Esophagus squamous epithelium (tissue), 5 donors: Measurements from ENCODE around the gene MYT1. TPM values are rescaled to one million over a fixed set of nuclear protein-coding genes. Genes with fewer than 3 reads are reported as not detected.
"Not testable (repeated sequence)": the region's sequence is repeated elsewhere in the genome, so short reads cannot be mapped to it uniquely, and the experiment has no call there.

Experiments used
- DNase-seq: peaks from one replicate; lab custom pipeline; 2025; lab: John Stamatoyannopoulos, UW
- H3K27ac ChIP-seq, 4 donors: fragments of 200-600 bp; sonication (generic); one replicate each; pipeline ENCODE4 v1.5.1; 2016 to 2019; ENCODE audit warnings: mild to moderate bottlenecking in 1 of 4
- H3K27me3 ChIP-seq, 4 donors: fragments of 200-600 bp; sonication (generic); 1 replicate in 3 of 4; 2 replicates in 1 of 4; pipeline versions ENCODE4 v1.5.1 to v1.6.0; 2017 to 2021; ENCODE audit warnings: antibody characterized with exemption in 1 of 4
- H3K36me3 ChIP-seq, 3 donors: fragments of 200-600 bp; sonication (generic); one replicate each; pipeline ENCODE4 v1.5.1; 2016 to 2019
- H3K4me1 ChIP-seq, 3 donors: fragments of 200-600 bp; sonication (generic); one replicate each; pipeline ENCODE4 v1.5.1; 2017 to 2019
- H3K4me3 ChIP-seq, 4 donors: fragments of 200-600 bp; sonication (generic); 1 replicate in 3 of 4; 2 replicates in 1 of 4; pipeline ENCODE4 v1.5.1; 2016 to 2019; ENCODE audit warnings: mild to moderate bottlenecking in 2 of 4, moderate library complexity in 1 of 4
- H3K9me3 ChIP-seq, 3 donors: fragments of 200-600 bp; sonication (generic); one replicate each; pipeline ENCODE4 v1.5.1; 2016 to 2019
- CTCF ChIP-seq, 6 experiments: fragments of 450-650 bp in 4 of 6; fragments of 200-600 bp in 2 of 6; sonication (generic) in 2 of 6; IDR thresholded peaks; one replicate each; pipeline ENCODE4 v1.5.1; 2016 to 2019; ENCODE audit warnings: antibody characterized with exemption in 6 of 6, mild to moderate bottlenecking in 4 of 6, moderate library complexity in 4 of 6
- POLR2A ChIP-seq, 4 donors: fragments of 450-650 bp; IDR thresholded peaks; one replicate each; pipeline ENCODE4 v1.6.1; 2017; ENCODE audit warnings: antibody characterized with exemption in 4 of 4, mild to moderate bottlenecking in 4 of 4, moderate library complexity in 3 of 4
- WGBS, 2 donors: methylation state at CpG; one replicate each; pipeline ENCODE4 v1.1.5; 2018; 5-methylcytosine and 5-hydroxymethylcytosine counted together
- intact Hi-C: fragments of 100-400 bp; cut with DNase I; formaldehyde crosslinking; loops from one replicate; pipeline ENCODE4 v1.15.0; 2022
- total RNA-seq, 4 donors: library from RNA; depleted of rRNA; stranded (reverse); fragments of >200 nt; gene quantifications; one replicate each; pipeline ENCODE4 v1.1.0, GENCODE V29; 2016
- donor health status: DM: yes; HTN: yes; CAD: no.

MYT1 gene
- total RNA-seq, 4 donors from 2014 or later = not detected

- no peaks in the 10 kb centered on the region for H3K36me3 ChIP-seq
- no peak for TF ChIP-seq POLR2A (IDR thresholded peaks at IDR 0.05)
- TF ChIP-seq CTCF (IDR thresholded peaks at IDR 0.05) = no peak
- intact Hi-C loops = no loop called here
- no peak overlapping the region for H3K27ac ChIP-seq
- no peak overlapping the region for H3K4me3 ChIP-seq
- H3K9me3 ChIP-seq = no peaks in the 10 kb centered on the region
- no peaks in the 10 kb centered on the region for H3K4me1 ChIP-seq
- peaks cover 0 to 48% (median 0%) of the 10 kb centered on the region in 4 donors for H3K27me3 ChIP-seq
- DNase-seq = no peak
- 86 to 92% methylated on average over 3 to 13 of the region's 13 CpGs for WGBS, 2 donors
Observed at GRCh38 chr20:64186071-64186598, 21.9 kb downstream of the MYT1 start.

GRCh38 chr20:64187213-64187612 lies 23.0 kb downstream of the MYT1 start:
- H3K27me3 ChIP-seq = peaks cover 0 to 52% (median 2%) of the 10 kb centered on the region in 4 donors
- H3K27ac ChIP-seq, intact Hi-C loops, H3K36me3 ChIP-seq, H3K4me1 ChIP-seq, H3K9me3 ChIP-seq, DNase-seq, H3K4me3 ChIP-seq: not testable (repeated sequence)
- 95 to 96% methylated on average over 15 to 20 of the region's 24 CpGs for WGBS, 2 donors

GRCh38 chr20:64188091-64188490 lies 23.8 kb downstream of the MYT1 start:
- 67 to 83% methylated on average over 3 to 4 of the region's 4 CpGs for WGBS, 2 donors

GRCh38 chr20:64188682-64189529 lies 24.7 kb downstream of the MYT1 start:
- Histone ChIP-seq H3K4me1 (no peaks in the 10 kb centered on the region), H3K9me3 (no peaks in the 10 kb centered on the region), H3K4me3 (no peak overlapping the region), H3K36me3 (no peaks in the 10 kb centered on the region), H3K27me3 (peaks cover 0 to 54% (median 2%) of the 10 kb centered on the region in 4 donors), H3K27ac (no peak overlapping the region)
- WGBS, 2 donors = 46 to 47% methylated on average over 15 to 18 of the region's 21 CpGs
- no peak for DNase-seq
- intact Hi-C loops = no loop called here
- no peak for TF ChIP-seq POLR2A (IDR thresholded peaks at IDR 0.05)
- TF ChIP-seq CTCF (IDR thresholded peaks at IDR 0.05) = no peak

More at GRCh38 chr20:64188091-64188490, 23.8 kb downstream of the MYT1 start:
- Histone ChIP-seq H3K36me3 (no peaks in the 10 kb centered on the region), H3K27me3 (peaks cover 0 to 54% (median 2%) of the 10 kb centered on the region in 4 donors), H3K4me1 (no peaks in the 10 kb centered on the region), H3K9me3 (no peaks in the 10 kb centered on the region), H3K4me3 (no peak overlapping the region), H3K27ac (no peak overlapping the region)
- DNase-seq = no peak
- intact Hi-C loops = no loop called here
- TF ChIP-seq POLR2A (IDR thresholded peaks at IDR 0.05) = no peak
- no peak for TF ChIP-seq CTCF (IDR thresholded peaks at IDR 0.05)

- DNase-seq = no peak
- WGBS, 2 donors = 32 to 46% methylated on average over 4 to 5 of the region's 5 CpGs
Observed at GRCh38 chr20:64189530-64189966, 25.3 kb downstream of the MYT1 start.

More at GRCh38 chr20:64189530-64189966, 25.3 kb downstream of the MYT1 start:
- TF ChIP-seq CTCF (IDR thresholded peaks at IDR 0.05) (no peak), POLR2A (IDR thresholded peaks at IDR 0.05) (no peak)
- H3K27me3 ChIP-seq = peaks cover 0 to 58% (median 2%) of the 10 kb centered on the region in 4 donors
- no peak overlapping the region for H3K4me3 ChIP-seq
- H3K9me3 ChIP-seq = no peaks in the 10 kb centered on the region
- intact Hi-C loops = no loop called here
- no peak overlapping the region for H3K27ac ChIP-seq
- H3K4me1 ChIP-seq = no peaks in the 10 kb centered on the region
- H3K36me3 ChIP-seq = no peaks in the 10 kb centered on the region
